AG04449 (cell line): ENCODE data around the gene TMOD4.

ENCODE experiments used
- CTCF ChIA-PET: fragments of 350-600 bp; formaldehyde crosslinking; extraction: SDS; loops from one replicate; lab custom pipeline; 2021; ENCODE audit warnings: antibody characterized with exemption; lab: Yijun Ruan, JAX
- POLR2A ChIA-PET: fragments of 400-600, 350-600 bp; formaldehyde crosslinking; extraction: SDS; loops from one replicate; lab custom pipeline; 2020; ENCODE audit warnings: antibody characterized with exemption, inconsistent platforms; lab: Yijun Ruan, JAX
- DNase-seq: peaks from one replicate; pipeline ENCODE4 v3.0.0-alpha.2; 2010; ENCODE audit warnings: low read depth, low spot score
- H3K4me3 ChIP-seq: 2 replicates; pipeline ENCODE4 v1.5.1; 2011; ENCODE audit warnings: low read depth, mild to moderate bottlenecking, control low read depth, low read length
- CTCF ChIP-seq: IDR thresholded peaks from one replicate; pipeline ENCODE4 v1.5.1; 2011; ENCODE audit warnings: mild to moderate bottlenecking, moderate library complexity, low read length, control low read depth, inconsistent platforms; ENCODE audit not compliant: insufficient read depth; ENCODE audit errors: missing control alignments

TMOD4 gene

GRCh38 chr1:151133018-151133806 lies 42.6 kb downstream of the TMOD4 start:
- CTCF ChIA-PET = interaction anchor here (1.0 kb wide), 1 partner anchor 35 kb away, joined by 3 read pairs; no protein-coding TSS in a partner anchor
- H3K4me3 ChIP-seq = no peak overlapping the region
- POLR2A ChIA-PET = no interaction called here
- no peak for TF ChIP-seq CTCF
- no peak for DNase-seq

- DNase-seq = no peak
- no peak for TF ChIP-seq CTCF
- ChIA-PET CTCF (interaction anchor here (3.0 kb wide), 1 partner anchor 32 kb away, joined by 16 read pairs; no protein-coding TSS in a partner anchor), POLR2A (no interaction called here)
- no peak overlapping the region for H3K4me3 ChIP-seq
These were observed 43.3 kb downstream of the TMOD4 start for GRCh38 chr1:151132335-151133017.

GRCh38 chr1:151131701-151132334 lies 44.0 kb downstream of the TMOD4 start:
- no peak for DNase-seq
- TF ChIP-seq CTCF = no peak
- POLR2A ChIA-PET = interaction anchor here (1.3 kb wide), 2 partner anchors 9 to 33 kb away, joined by 4 to 8 read pairs; partner anchors contain the start of gene LYSMD1
- CTCF ChIA-PET = interaction anchor here (0.7 to 3.0 kb wide), 6 partner anchors 14 to 107 kb away, joined by 3 to 16 read pairs (median 3); partner anchors contain the start of gene TMOD4
- peak overlapping the region; percentile 44 for H3K4me3 ChIP-seq

- no peak for TF ChIP-seq CTCF
- DNase-seq = peak; percentile 17
- POLR2A ChIA-PET = interaction anchor here (1.0 to 1.3 kb wide), 3 partner anchors 10 to 70 kb away, joined by 4 to 8 read pairs (median 4); partner anchors contain the start of genes LYSMD1 and MLLT11
- CTCF ChIA-PET = interaction anchor here (0.7 to 3.0 kb wide), 6 partner anchors 14 to 107 kb away, joined by 3 to 16 read pairs (median 3); partner anchors contain the start of gene TMOD4
- peak overlapping the region; percentile 44 for H3K4me3 ChIP-seq
These were observed 44.7 kb downstream of the TMOD4 start for GRCh38 chr1:151130987-151131586.

GRCh38 chr1:151128800-151129199 lies 47.0 kb downstream of the TMOD4 start:
- POLR2A ChIA-PET = no interaction called here
- CTCF ChIA-PET = interaction anchor here (1.9 kb wide), 1 partner anchor 29 kb away, joined by 8 read pairs; no protein-coding TSS in a partner anchor
- H3K4me3 ChIP-seq = no peak overlapping the region

More at GRCh38 chr1:151128800-151129199, 47.0 kb downstream of the TMOD4 start:
- TF ChIP-seq CTCF = no peak
- no peak for DNase-seq
